ENCODE results near the gene ACTR6. TPM values are rescaled to one million over a fixed set of nuclear protein-coding genes. Genes with fewer than 3 reads are reported as not detected.

ACTR6 gene
- total RNA-seq, 1 experiment from 2014 or later = 26.9 TPM

DNA sequence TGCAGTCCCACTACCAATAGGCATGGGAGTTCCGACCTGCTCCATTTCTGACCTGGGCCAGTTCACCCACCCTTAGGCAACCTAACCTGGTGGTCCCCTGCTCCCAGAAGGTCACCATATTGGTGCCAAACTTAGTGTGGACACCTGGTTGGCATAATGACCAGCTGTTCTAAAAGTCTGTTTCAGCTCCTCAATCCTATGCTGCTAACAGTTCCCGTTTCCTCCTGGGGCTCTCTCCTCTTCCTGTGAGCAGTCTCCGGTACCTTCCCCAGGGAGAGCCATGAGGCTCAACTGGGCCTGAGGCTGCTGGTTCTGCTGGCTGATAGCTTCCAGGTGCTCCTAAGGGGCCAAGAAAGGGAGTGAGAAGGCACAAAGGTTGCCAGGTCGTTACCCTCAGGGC, 42.1 kb upstream of the ACTR6 start:
- no peak overlapping the region for H3K27ac ChIP-seq
- H4K20me1 ChIP-seq (ENCODE audit: insufficient read depth) = no peaks in the 10 kb centered on the region
- peaks cover 9% of the 10 kb centered on the region for H3K4me1 ChIP-seq (replicated peaks; ENCODE audit: insufficient read depth)
- H3K9me3 ChIP-seq (ENCODE audit: insufficient read depth, low read depth) = peaks cover 5% of the 10 kb centered on the region; the same call in 1 of the 2 replicates
- no peaks in the 10 kb centered on the region for H3F3A ChIP-seq (ENCODE audit: insufficient read depth, low read depth)
- DNase-seq = no peak
- H3K9me2 ChIP-seq (ENCODE audit: insufficient read depth) = no peaks in the 10 kb centered on the region
- H3K4me3 ChIP-seq = no peak overlapping the region
- no peak for TF ChIP-seq EZH2 (IDR thresholded peaks at IDR 0.05; ENCODE audit: low read depth)
- TF ChIP-seq, protein P1, sequence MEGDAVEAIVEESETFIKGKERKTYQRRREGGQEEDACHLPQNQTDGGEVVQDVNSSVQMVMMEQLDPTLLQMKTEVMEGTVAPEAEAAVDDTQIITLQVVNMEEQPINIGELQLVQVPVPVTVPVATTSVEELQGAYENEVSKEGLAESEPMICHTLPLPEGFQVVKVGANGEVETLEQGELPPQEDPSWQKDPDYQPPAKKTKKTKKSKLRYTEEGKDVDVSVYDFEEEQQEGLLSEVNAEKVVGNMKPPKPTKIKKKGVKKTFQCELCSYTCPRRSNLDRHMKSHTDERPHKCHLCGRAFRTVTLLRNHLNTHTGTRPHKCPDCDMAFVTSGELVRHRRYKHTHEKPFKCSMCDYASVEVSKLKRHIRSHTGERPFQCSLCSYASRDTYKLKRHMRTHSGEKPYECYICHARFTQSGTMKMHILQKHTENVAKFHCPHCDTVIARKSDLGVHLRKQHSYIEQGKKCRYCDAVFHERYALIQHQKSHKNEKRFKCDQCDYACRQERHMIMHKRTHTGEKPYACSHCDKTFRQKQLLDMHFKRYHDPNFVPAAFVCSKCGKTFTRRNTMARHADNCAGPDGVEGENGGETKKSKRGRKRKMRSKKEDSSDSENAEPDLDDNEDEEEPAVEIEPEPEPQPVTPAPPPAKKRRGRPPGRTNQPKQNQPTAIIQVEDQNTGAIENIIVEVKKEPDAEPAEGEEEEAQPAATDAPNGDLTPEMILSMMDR (conservative IDR thresholded peaks at IDR 0.05) = no peak
- CTCF ChIA-PET = no interaction called here
- POLR2A ChIA-PET (ENCODE audit: unreplicated experiment) = no interaction called here
- H3K4me2 ChIP-seq = no peak overlapping the region
- no peaks in the 10 kb centered on the region for H3K36me3 ChIP-seq (ENCODE audit: low read depth)
- intact Hi-C loops (cut with micrococcal nuclease; ENCODE audit: unreplicated experiment) = no loop called here
- H2AFZ ChIP-seq = no peak overlapping the region
- H3K27me3 ChIP-seq (ENCODE audit: insufficient read depth, low read depth) = no peaks in the 10 kb centered on the region
- BruUV-seq (replicated peaks) = no TSS peak
- no peaks in the 10 kb centered on the region for H3K79me2 ChIP-seq (ENCODE audit: low read depth)

DNA sequence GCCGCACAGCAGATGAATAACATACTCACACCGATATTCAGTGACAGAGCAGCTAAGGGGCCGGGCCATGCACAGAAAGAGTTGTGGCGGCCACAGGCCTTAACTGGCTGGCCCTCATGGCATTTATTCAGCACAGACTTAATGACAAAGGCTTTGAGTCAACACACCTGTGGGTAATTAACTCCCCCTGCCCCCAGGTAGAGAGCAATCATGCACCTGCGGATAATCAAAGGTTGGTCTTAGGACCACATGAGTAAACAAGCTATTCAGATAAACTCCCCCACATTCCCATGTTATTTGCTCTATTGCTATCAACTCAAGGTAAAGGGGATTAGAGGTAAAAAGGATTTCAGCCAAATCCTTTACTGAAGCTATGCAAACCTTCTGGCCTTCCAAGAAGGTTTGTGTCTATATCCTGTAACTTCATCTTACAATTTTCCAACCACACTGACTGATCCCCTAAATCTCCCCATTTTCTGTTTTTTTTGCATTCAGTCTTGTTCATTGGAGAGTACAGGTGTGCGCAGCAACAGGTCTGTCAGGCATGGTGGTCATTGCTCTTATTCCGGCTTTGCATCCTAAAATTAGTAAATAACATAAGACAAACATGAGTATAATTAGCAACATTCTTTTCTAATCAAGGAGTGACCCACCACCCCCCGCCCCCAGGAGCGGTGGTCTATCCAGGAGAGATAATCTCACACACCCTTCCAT, 41.1 kb upstream of the ACTR6 start:
- no TSS peak for BruUV-seq (replicated peaks)
- intact Hi-C loops (cut with micrococcal nuclease; ENCODE audit: unreplicated experiment) = no loop called here

DNA sequence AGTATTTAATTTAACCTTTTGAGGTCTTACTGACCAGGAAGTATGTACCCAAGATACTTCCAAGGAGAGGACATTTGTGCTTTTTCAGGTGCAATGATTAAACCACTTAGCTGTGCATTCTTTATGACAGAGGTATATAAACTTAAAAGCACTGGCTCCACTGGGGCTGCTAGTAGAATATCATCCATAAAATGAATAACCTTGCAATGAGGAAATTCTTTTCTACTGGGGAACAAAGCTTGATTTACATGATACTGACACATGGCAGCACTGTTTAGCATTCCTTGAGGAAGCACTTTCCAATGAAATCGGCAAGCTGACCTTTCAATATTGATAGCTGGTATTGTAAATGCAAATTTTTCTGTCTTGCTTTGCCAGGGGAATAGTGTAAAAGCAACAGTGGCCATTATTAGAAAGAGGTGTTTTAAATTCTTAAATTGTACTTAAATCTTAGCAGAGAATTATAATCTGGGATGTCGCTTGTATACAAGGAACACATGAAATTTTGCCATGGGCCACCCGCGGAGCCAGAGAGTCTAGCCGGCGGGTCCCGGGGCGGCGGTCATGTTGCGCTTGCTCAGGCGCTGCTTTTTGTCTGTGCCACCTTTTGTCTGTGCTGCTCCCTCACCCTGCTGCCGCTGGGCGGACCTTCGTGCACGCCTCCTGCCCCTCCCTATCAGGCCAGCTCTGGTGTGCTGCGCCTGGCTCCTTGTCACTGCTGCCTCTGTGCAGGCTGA, 37.0 kb upstream of the ACTR6 start:
- POLR2A ChIA-PET (ENCODE audit: unreplicated experiment) = interaction anchor here (0.6 kb wide), 1 partner anchor 14 kb away, joined by 6 read pairs; no protein-coding TSS in a partner anchor
- intact Hi-C loops (cut with micrococcal nuclease; ENCODE audit: unreplicated experiment) = no loop called here
- no peaks in the 10 kb centered on the region for H3K27me3 ChIP-seq (ENCODE audit: insufficient read depth, low read depth)
- H4K20me1 ChIP-seq (ENCODE audit: insufficient read depth) = no peaks in the 10 kb centered on the region
- no peaks in the 10 kb centered on the region for H3F3A ChIP-seq (ENCODE audit: insufficient read depth, low read depth)
- no TSS peak for BruUV-seq (replicated peaks)
- CTCF ChIA-PET = interaction anchor here (0.6 to 0.7 kb wide), 3 partner anchors 9 to 68 kb away, joined by 3 read pairs; no protein-coding TSS in a partner anchor
- H3K36me3 ChIP-seq (ENCODE audit: low read depth) = no peaks in the 10 kb centered on the region
- H3K4me1 ChIP-seq (replicated peaks; ENCODE audit: insufficient read depth) = peaks cover 18% of the 10 kb centered on the region
- no peaks in the 10 kb centered on the region for H3K9me2 ChIP-seq (ENCODE audit: insufficient read depth)
- H2AFZ ChIP-seq = peak overlapping the region; percentile 80
- H3K4me3 ChIP-seq = peak overlapping the region; percentile 49
- H3K4me2 ChIP-seq = peak overlapping the region; percentile 80
- H3K9me3 ChIP-seq (ENCODE audit: insufficient read depth, low read depth) = peaks cover 5% of the 10 kb centered on the region; the same call in 1 of the 2 replicates
- TF ChIP-seq EZH2 (IDR thresholded peaks at IDR 0.05; ENCODE audit: low read depth) = no peak
- TF ChIP-seq, protein P1 (conservative IDR thresholded peaks at IDR 0.05) = no peak; the same call in 1 of the 2 replicates
- no peak overlapping the region for H3K27ac ChIP-seq
- H3K79me2 ChIP-seq (ENCODE audit: low read depth) = no peaks in the 10 kb centered on the region
- peak; percentile 64 to 77 for DNase-seq

More for the DNA sequence above, 41.1 kb upstream of the ACTR6 start:
- H4K20me1 ChIP-seq (ENCODE audit: insufficient read depth) = no peaks in the 10 kb centered on the region
- no peak for DNase-seq
- peaks cover 18% of the 10 kb centered on the region for H3K4me1 ChIP-seq (replicated peaks; ENCODE audit: insufficient read depth)
- POLR2A ChIA-PET (ENCODE audit: unreplicated experiment) = no interaction called here
- H3K27me3 ChIP-seq (ENCODE audit: insufficient read depth, low read depth) = no peaks in the 10 kb centered on the region
- no peak overlapping the region for H3K27ac ChIP-seq
- no peaks in the 10 kb centered on the region for H3K79me2 ChIP-seq (ENCODE audit: low read depth)
- no peak overlapping the region for H3K4me2 ChIP-seq
- TF ChIP-seq, protein P1 (conservative IDR thresholded peaks at IDR 0.05) = no peak
- TF ChIP-seq EZH2 (IDR thresholded peaks at IDR 0.05; ENCODE audit: low read depth) = no peak
- peaks cover 5% of the 10 kb centered on the region; the same call in 1 of the 2 replicates for H3K9me3 ChIP-seq (ENCODE audit: insufficient read depth, low read depth)
- no peaks in the 10 kb centered on the region for H3K9me2 ChIP-seq (ENCODE audit: insufficient read depth)
- H3F3A ChIP-seq (ENCODE audit: insufficient read depth, low read depth) = no peaks in the 10 kb centered on the region
- H2AFZ ChIP-seq = no peak overlapping the region
- H3K36me3 ChIP-seq (ENCODE audit: low read depth) = no peaks in the 10 kb centered on the region
- CTCF ChIA-PET = no interaction called here
- H3K4me3 ChIP-seq = no peak overlapping the region
